ENCODE measurements around the gene MAPRE3. TPM values are rescaled to one million over a fixed set of nuclear protein-coding genes. Genes with fewer than 3 reads are reported as not detected.

MAPRE3 gene
- total RNA-seq, 4 donors from 2014 or later: 16.8 to 64.7 (median 32.9) TPM

GRCh38 chr2:26924731-26925099 is 45.7 kb upstream of the MAPRE3 start:
- Histone ChIP-seq H3K4me3 (no peak overlapping the region), H3K27me3 (peaks cover 17% of the 10 kb centered on the region), H3K4me1 (no peaks in the 10 kb centered on the region), H3K9me3 (no peaks in the 10 kb centered on the region), H3K27ac (no peak overlapping the region), H3K36me3 (no peaks in the 10 kb centered on the region)
- intact Hi-C loops (cut with DNase I; ENCODE audit: low total_unique reads): no loop called here
- no peak for TF ChIP-seq CTCF (IDR thresholded peaks at IDR 0.05)
- no peak for TF ChIP-seq POLR2AphosphoS5 (IDR thresholded peaks at IDR 0.05)
- no peak for TF ChIP-seq POLR2A (IDR thresholded peaks at IDR 0.05)
- TF ChIP-seq EP300 (IDR thresholded peaks at IDR 0.05; ENCODE audit: low read depth): no peak
- WGBS, 2 donors (ENCODE audit: low coverage in 1 of 2): 93% methylated on average over 14 of the region's 14 CpGs; no CpG with 5 or more reads in 1 of the 2 donors
- DNase-seq: no peak
- in situ Hi-C loops (cut with MboI; ENCODE audit: low pct_ligation_motif_present in 1 of 4, low pct_unique_long_range_greater_than_20kb in 1 of 4, low sequenced_read_pairs in 3 of 4): loop anchor here in 1 of 4 donors (10.0 kb wide), 1 partner anchor 80 kb away; the partner anchor contains the start of gene DPYSL5

- DNase-seq: no peak
- Histone ChIP-seq H3K27me3 (peaks cover 17% of the 10 kb centered on the region), H3K36me3 (no peaks in the 10 kb centered on the region), H3K4me1 (no peaks in the 10 kb centered on the region), H3K9me3 (no peaks in the 10 kb centered on the region), H3K27ac (no peak overlapping the region), H3K4me3 (no peak overlapping the region)
- intact Hi-C loops (cut with DNase I; ENCODE audit: low total_unique reads) (no loop called here), in situ Hi-C loops (cut with MboI; ENCODE audit: low pct_ligation_motif_present in 1 of 4, low pct_unique_long_range_greater_than_20kb in 1 of 4, low sequenced_read_pairs in 3 of 4) (loop anchor here in 1 of 4 donors (10.0 kb wide), 1 partner anchor 80 kb away; the partner anchor contains the start of gene DPYSL5)
- TF ChIP-seq POLR2AphosphoS5 (IDR thresholded peaks at IDR 0.05) (no peak), EP300 (IDR thresholded peaks at IDR 0.05; ENCODE audit: low read depth) (no peak), POLR2A (IDR thresholded peaks at IDR 0.05) (no peak), CTCF (IDR thresholded peaks at IDR 0.05) (no peak)
- WGBS, 2 donors (ENCODE audit: low coverage in 1 of 2): 69 to 92% methylated on average over 2 to 9 of the region's 9 CpGs
Measured at GRCh38 chr2:26925100-26925791, 45.2 kb upstream of the MAPRE3 start.

GRCh38 chr2:26927221-26927620 is 43.2 kb upstream of the MAPRE3 start:
- Histone ChIP-seq H3K27ac (no peak overlapping the region), H3K36me3 (no peaks in the 10 kb centered on the region), H3K4me1 (no peaks in the 10 kb centered on the region), H3K9me3 (no peaks in the 10 kb centered on the region), H3K27me3 (peaks cover 14% of the 10 kb centered on the region), H3K4me3 (no peak overlapping the region)
- 85% methylated on average over 9 of the region's 9 CpGs; no CpG with 5 or more reads in 1 of the 2 donors for WGBS, 2 donors (ENCODE audit: low coverage in 1 of 2)
- TF ChIP-seq POLR2A (IDR thresholded peaks at IDR 0.05): no peak
- no peak for TF ChIP-seq CTCF (IDR thresholded peaks at IDR 0.05)
- no peak for TF ChIP-seq POLR2AphosphoS5 (IDR thresholded peaks at IDR 0.05)
- TF ChIP-seq EP300 (IDR thresholded peaks at IDR 0.05; ENCODE audit: low read depth): no peak
- intact Hi-C loops (cut with DNase I; ENCODE audit: low total_unique reads) (no loop called here), in situ Hi-C loops (cut with MboI; ENCODE audit: low pct_ligation_motif_present in 1 of 4, low pct_unique_long_range_greater_than_20kb in 1 of 4, low sequenced_read_pairs in 3 of 4) (loop anchor here in 1 of 4 donors (10.0 kb wide), 1 partner anchor 82 kb away; the partner anchor contains the start of gene DPYSL5)
- DNase-seq: no peak

DNA sequence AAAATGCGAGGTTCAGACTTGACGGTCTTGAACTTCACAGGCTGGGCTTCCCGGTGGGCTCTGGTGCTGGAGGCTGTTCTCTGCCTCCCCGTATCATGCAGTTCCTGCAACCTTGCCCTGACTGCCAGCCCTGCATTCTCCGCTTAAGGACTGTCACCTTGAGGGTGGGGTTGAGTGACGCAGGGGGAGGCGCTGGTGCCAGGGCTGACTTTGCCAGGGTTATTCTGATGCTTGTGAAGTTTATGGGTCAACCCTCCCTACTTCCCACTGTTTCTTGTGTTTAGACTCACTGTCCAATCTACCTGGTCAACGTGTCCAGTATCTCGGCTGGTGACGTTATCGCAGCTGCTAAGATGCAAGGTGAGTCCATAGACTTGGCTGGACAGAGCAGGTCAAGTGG is 37.5 kb upstream of the MAPRE3 start:
- in situ Hi-C loops (cut with MboI; ENCODE audit: low pct_ligation_motif_present in 1 of 4, low pct_unique_long_range_greater_than_20kb in 1 of 4, low sequenced_read_pairs in 3 of 4) (no loop called here), intact Hi-C loops (cut with DNase I; ENCODE audit: low total_unique reads) (no loop called here)
- Histone ChIP-seq H3K27ac (no peak overlapping the region), H3K27me3 (peaks cover 4% of the 10 kb centered on the region), H3K4me1 (no peaks in the 10 kb centered on the region), H3K9me3 (no peaks in the 10 kb centered on the region), H3K36me3 (no peaks in the 10 kb centered on the region), H3K4me3 (no peak overlapping the region)
- DNase-seq: no peak
- TF ChIP-seq EP300 (IDR thresholded peaks at IDR 0.05; ENCODE audit: low read depth) (no peak), POLR2A (IDR thresholded peaks at IDR 0.05) (no peak), POLR2AphosphoS5 (IDR thresholded peaks at IDR 0.05) (no peak), CTCF (IDR thresholded peaks at IDR 0.05) (no peak)
- WGBS, 2 donors (ENCODE audit: low coverage in 1 of 2): 60 to 75% methylated on average over 7 to 11 of the region's 11 CpGs

All from transverse colon (tissue), 4 donors.